Measurements from ENCODE around the gene PSAPL1. TPM values are rescaled to one million over a fixed set of nuclear protein-coding genes. Genes with fewer than 3 reads are reported as not detected.

PSAPL1 gene
- total RNA-seq, 5 donors from 2014 or later (not counting 1 experiment from before 2014, with no cell fraction given): not detected

GRCh38 chr4:7474320-7474719 lies 39.6 kb upstream of the PSAPL1 start:
- POLR2A ChIA-PET: no interaction called here
- ATAC-seq (replicated peaks in 1 of 4): no peak

GRCh38 chr4:7473081-7473480 lies 38.4 kb upstream of the PSAPL1 start:
- no peaks in the 10 kb centered on the region for H3K4me1 ChIP-seq (ENCODE audit: control insufficient read depth in 1 of 2, extremely low read depth in 1 of 2, insufficient read depth in 2 of 2, low read length in 2 of 2)
- H3K4me3 Mint-ChIP-seq: no peak overlapping the region
- WGBS (ENCODE audit: insufficient coverage): 82% methylated on average over 9 of the region's 10 CpGs

More at GRCh38 chr4:7474320-7474719, 39.6 kb upstream of the PSAPL1 start:
- DNase-seq: no peak
- H3K36me3 ChIP-seq (ENCODE audit: control insufficient read depth in 2 of 2, extremely low read depth in 1 of 2, insufficient read depth in 1 of 2, low read length in 1 of 2): no peaks in the 10 kb centered on the region
- H3K4me1 ChIP-seq (ENCODE audit: control insufficient read depth in 1 of 2, extremely low read depth in 1 of 2, insufficient read depth in 2 of 2, low read length in 2 of 2): no peaks in the 10 kb centered on the region
- Mint-ChIP-seq H3K27me3 (peaks cover 13 to 23% of the 10 kb centered on the region in 2 donors), H3K9me3 (no peaks in the 10 kb centered on the region), H3K27ac (no peak overlapping the region), H3K4me1 (no peaks in the 10 kb centered on the region), H3K36me3 (no peaks in the 10 kb centered on the region), H3K4me3 (no peak overlapping the region)
- peaks cover 0 to 45% of the 10 kb centered on the region in 2 experiments for H3K27me3 ChIP-seq (replicated peaks in 1 of 2; ENCODE audit: control insufficient read depth in 2 of 2, extremely low read depth in 1 of 2, insufficient read depth in 2 of 2, low read length in 1 of 2)
- 81% methylated on average over 2 of the region's 7 CpGs for WGBS (ENCODE audit: insufficient coverage)
- no peak overlapping the region for H3K27ac ChIP-seq (ENCODE audit: low read length)
- CTCF ChIA-PET: no interaction called here
- no peak overlapping the region for H3K4me3 ChIP-seq (ENCODE audit: control insufficient read depth in 1 of 2, extremely low read depth in 1 of 2, low read length in 1 of 2)
- no peaks in the 10 kb centered on the region for H3K9me3 ChIP-seq

GRCh38 chr4:7472442-7473013 lies 37.8 kb upstream of the PSAPL1 start:
- Histone ChIP-seq H3K4me3 (ENCODE audit: control insufficient read depth in 1 of 2, extremely low read depth in 1 of 2, low read length in 1 of 2) (no peak overlapping the region), H3K36me3 (ENCODE audit: control insufficient read depth in 2 of 2, extremely low read depth in 1 of 2, insufficient read depth in 1 of 2, low read length in 1 of 2) (no peaks in the 10 kb centered on the region), H3K9me3 (no peaks in the 10 kb centered on the region), H3K27me3 (replicated peaks in 1 of 2; ENCODE audit: control insufficient read depth in 2 of 2, extremely low read depth in 1 of 2, insufficient read depth in 2 of 2, low read length in 1 of 2) (peaks cover 0 to 41% of the 10 kb centered on the region in 2 experiments), H3K4me1 (ENCODE audit: control insufficient read depth in 1 of 2, extremely low read depth in 1 of 2, insufficient read depth in 2 of 2, low read length in 2 of 2) (no peaks in the 10 kb centered on the region), H3K27ac (ENCODE audit: low read length) (no peak overlapping the region)
- Mint-ChIP-seq H3K27ac (no peak overlapping the region), H3K9me3 (no peaks in the 10 kb centered on the region), H3K36me3 (no peaks in the 10 kb centered on the region), H3K4me3 (no peak overlapping the region), H3K4me1 (no peaks in the 10 kb centered on the region), H3K27me3 (peaks cover 13 to 23% of the 10 kb centered on the region in 2 donors)
- ChIA-PET POLR2A (no interaction called here), CTCF (no interaction called here)
- WGBS (ENCODE audit: insufficient coverage): 27% methylated on average over 16 of the region's 19 CpGs
- DNase-seq (no peak), ATAC-seq (replicated peaks in 1 of 4) (no peak)

More at GRCh38 chr4:7473081-7473480, 38.4 kb upstream of the PSAPL1 start:
- H3K27me3 ChIP-seq (replicated peaks in 1 of 2; ENCODE audit: control insufficient read depth in 2 of 2, extremely low read depth in 1 of 2, insufficient read depth in 2 of 2, low read length in 1 of 2): peaks cover 0 to 43% of the 10 kb centered on the region in 2 experiments
- no peak for ATAC-seq (replicated peaks in 1 of 4)
- no peak overlapping the region for H3K27ac ChIP-seq (ENCODE audit: low read length)
- H3K4me3 ChIP-seq (ENCODE audit: control insufficient read depth in 1 of 2, extremely low read depth in 1 of 2, low read length in 1 of 2): no peak overlapping the region
- DNase-seq: no peak
- no peaks in the 10 kb centered on the region for H3K9me3 Mint-ChIP-seq
- ChIA-PET POLR2A (no interaction called here), CTCF (no interaction called here)
- peaks cover 13 to 23% of the 10 kb centered on the region in 2 donors for H3K27me3 Mint-ChIP-seq
- no peaks in the 10 kb centered on the region for H3K36me3 ChIP-seq (ENCODE audit: control insufficient read depth in 2 of 2, extremely low read depth in 1 of 2, insufficient read depth in 1 of 2, low read length in 1 of 2)
- no peaks in the 10 kb centered on the region for H3K36me3 Mint-ChIP-seq
- H3K4me1 Mint-ChIP-seq: no peaks in the 10 kb centered on the region
- H3K9me3 ChIP-seq: no peaks in the 10 kb centered on the region
- no peak overlapping the region for H3K27ac Mint-ChIP-seq

GRCh38 chr4:7470522-7471128 lies 35.9 kb upstream of the PSAPL1 start:
- Histone ChIP-seq H3K27me3 (replicated peaks in 1 of 2; ENCODE audit: control insufficient read depth in 2 of 2, extremely low read depth in 1 of 2, insufficient read depth in 2 of 2, low read length in 1 of 2) (peaks cover 0 to 39% of the 10 kb centered on the region in 2 experiments), H3K4me1 (ENCODE audit: control insufficient read depth in 1 of 2, extremely low read depth in 1 of 2, insufficient read depth in 2 of 2, low read length in 2 of 2) (no peaks in the 10 kb centered on the region), H3K4me3 (ENCODE audit: control insufficient read depth in 1 of 2, extremely low read depth in 1 of 2, low read length in 1 of 2) (no peak overlapping the region), H3K27ac (ENCODE audit: low read length) (no peak overlapping the region), H3K36me3 (ENCODE audit: control insufficient read depth in 2 of 2, extremely low read depth in 1 of 2, insufficient read depth in 1 of 2, low read length in 1 of 2) (no peaks in the 10 kb centered on the region), H3K9me3 (no peaks in the 10 kb centered on the region)
- WGBS (ENCODE audit: insufficient coverage): 72% methylated on average over 7 of the region's 8 CpGs
- H3K9me3 Mint-ChIP-seq: peaks cover 0 to 4% (median 0%) of the 10 kb centered on the region in 3 donors
- peaks cover 13 to 23% of the 10 kb centered on the region in 2 donors for H3K27me3 Mint-ChIP-seq
- H3K4me1 Mint-ChIP-seq: no peaks in the 10 kb centered on the region
- H3K4me3 Mint-ChIP-seq: no peak overlapping the region
- no peak overlapping the region for H3K27ac Mint-ChIP-seq
- ATAC-seq (replicated peaks in 1 of 4) (no peak), DNase-seq (no peak)
- POLR2A ChIA-PET: no interaction called here
- CTCF ChIA-PET: no interaction called here
- no peaks in the 10 kb centered on the region for H3K36me3 Mint-ChIP-seq

GRCh38 chr4:7470111-7470510 lies 35.4 kb upstream of the PSAPL1 start:
- Histone ChIP-seq H3K36me3 (ENCODE audit: control insufficient read depth in 2 of 2, extremely low read depth in 1 of 2, insufficient read depth in 1 of 2, low read length in 1 of 2) (no peaks in the 10 kb centered on the region), H3K4me3 (ENCODE audit: control insufficient read depth in 1 of 2, extremely low read depth in 1 of 2, low read length in 1 of 2) (no peak overlapping the region), H3K27ac (ENCODE audit: low read length) (no peak overlapping the region), H3K27me3 (replicated peaks in 1 of 2; ENCODE audit: control insufficient read depth in 2 of 2, extremely low read depth in 1 of 2, insufficient read depth in 2 of 2, low read length in 1 of 2) (peaks cover 0 to 34% of the 10 kb centered on the region in 2 experiments), H3K9me3 (no peaks in the 10 kb centered on the region), H3K4me1 (ENCODE audit: control insufficient read depth in 1 of 2, extremely low read depth in 1 of 2, insufficient read depth in 2 of 2, low read length in 2 of 2) (no peaks in the 10 kb centered on the region)
- 75% methylated on average over 3 of the region's 3 CpGs for WGBS (ENCODE audit: insufficient coverage)
- ChIA-PET CTCF (no interaction called here), POLR2A (no interaction called here)
- Mint-ChIP-seq H3K4me1 (no peaks in the 10 kb centered on the region), H3K36me3 (no peaks in the 10 kb centered on the region), H3K27me3 (peaks cover 13 to 23% of the 10 kb centered on the region in 2 donors), H3K9me3 (peaks cover 0 to 6% (median 0%) of the 10 kb centered on the region in 3 donors), H3K27ac (no peak overlapping the region), H3K4me3 (no peak overlapping the region)
- no peak for DNase-seq
- no peak for ATAC-seq (replicated peaks in 1 of 4)

- Histone ChIP-seq H3K27ac (ENCODE audit: low read length) (no peak overlapping the region), H3K36me3 (ENCODE audit: control insufficient read depth in 2 of 2, extremely low read depth in 1 of 2, insufficient read depth in 1 of 2, low read length in 1 of 2) (no peaks in the 10 kb centered on the region), H3K4me3 (ENCODE audit: control insufficient read depth in 1 of 2, extremely low read depth in 1 of 2, low read length in 1 of 2) (no peak overlapping the region), H3K9me3 (no peaks in the 10 kb centered on the region), H3K4me1 (ENCODE audit: control insufficient read depth in 1 of 2, extremely low read depth in 1 of 2, insufficient read depth in 2 of 2, low read length in 2 of 2) (no peaks in the 10 kb centered on the region), H3K27me3 (replicated peaks in 1 of 2; ENCODE audit: control insufficient read depth in 2 of 2, extremely low read depth in 1 of 2, insufficient read depth in 2 of 2, low read length in 1 of 2) (peaks cover 0 to 31% of the 10 kb centered on the region in 2 experiments)
- 80% methylated on average over 3 of the region's 4 CpGs for WGBS (ENCODE audit: insufficient coverage)
- Mint-ChIP-seq H3K4me1 (no peaks in the 10 kb centered on the region), H3K27ac (no peak overlapping the region), H3K36me3 (no peaks in the 10 kb centered on the region), H3K4me3 (no peak overlapping the region), H3K27me3 (peaks cover 13 to 19% of the 10 kb centered on the region in 2 donors), H3K9me3 (peaks cover 0 to 6% (median 0%) of the 10 kb centered on the region in 3 donors)
- ATAC-seq (replicated peaks in 1 of 4): no peak
- CTCF ChIA-PET: no interaction called here
- POLR2A ChIA-PET: no interaction called here
- no peak for DNase-seq
Observed at GRCh38 chr4:7469023-7469422, 34.3 kb upstream of the PSAPL1 start.
